GDM1 (cell line): ENCODE data around the gene ZFAND3.
"Not testable (repeated sequence)": the region's sequence is repeated elsewhere in the genome, so short reads cannot be mapped to it uniquely, and the experiment has no call there.

Source experiments
- DNase-seq: peaks from one replicate; lab custom pipeline; 2025; lab: John Stamatoyannopoulos, UW

Gene ZFAND3

DNA sequence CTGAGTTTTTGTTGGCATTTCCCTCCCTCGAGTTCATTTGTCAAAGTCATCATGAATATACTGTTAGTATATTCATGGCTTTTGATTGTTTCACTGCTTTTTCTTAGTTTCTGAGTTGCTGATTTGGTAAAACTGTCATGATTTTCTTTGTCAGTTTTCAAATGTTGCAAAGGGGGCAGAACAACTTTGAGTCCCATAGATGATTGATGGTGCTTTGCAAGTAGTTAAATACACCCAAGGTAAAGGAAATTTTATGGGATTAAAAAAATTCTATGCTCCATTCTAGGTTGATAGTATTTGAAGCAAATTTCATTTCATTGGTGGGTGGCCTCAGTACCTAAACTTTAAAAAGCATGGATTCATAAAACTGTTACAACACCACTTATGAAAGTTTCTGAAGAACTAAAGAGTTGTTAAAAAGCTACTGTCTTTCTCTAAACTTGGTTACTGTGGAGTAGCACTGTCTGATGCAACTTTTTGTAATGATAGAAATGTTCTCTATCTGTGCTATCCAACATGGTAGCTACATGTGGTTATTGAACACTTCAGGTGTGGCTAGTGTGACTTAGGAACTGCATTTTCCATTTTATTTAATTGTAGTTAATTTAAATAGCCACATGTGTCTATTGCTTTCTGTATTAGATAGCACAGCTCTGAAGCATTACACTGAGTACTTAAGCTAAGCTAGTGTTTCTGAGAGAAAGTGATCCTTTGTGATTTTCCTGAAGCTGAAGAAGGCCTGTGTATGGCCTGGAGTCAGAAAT is 153.6 kb downstream of the ZFAND3 start:
- DNase-seq, result no peak

DNA sequence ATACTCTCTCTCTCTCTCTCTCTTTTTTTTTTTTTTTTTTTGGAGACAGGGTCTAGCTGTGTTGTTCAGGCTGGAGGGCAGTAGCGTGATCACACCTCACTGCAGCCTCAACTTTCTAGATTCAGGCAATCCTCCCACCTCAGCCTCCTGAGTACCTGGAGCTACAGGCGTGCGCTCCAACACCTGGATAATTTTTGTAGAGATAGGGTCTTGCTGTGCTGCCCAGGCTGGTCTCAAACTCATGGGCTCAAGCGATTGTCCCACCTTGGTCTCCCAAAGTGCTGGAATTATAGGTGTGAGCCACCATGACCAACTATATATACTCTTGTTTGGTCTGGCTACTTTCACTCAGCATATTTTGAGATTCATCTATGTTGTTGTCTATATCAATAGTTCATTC is 154.9 kb downstream of the ZFAND3 start:
- DNase-seq, result no peak

DNA sequence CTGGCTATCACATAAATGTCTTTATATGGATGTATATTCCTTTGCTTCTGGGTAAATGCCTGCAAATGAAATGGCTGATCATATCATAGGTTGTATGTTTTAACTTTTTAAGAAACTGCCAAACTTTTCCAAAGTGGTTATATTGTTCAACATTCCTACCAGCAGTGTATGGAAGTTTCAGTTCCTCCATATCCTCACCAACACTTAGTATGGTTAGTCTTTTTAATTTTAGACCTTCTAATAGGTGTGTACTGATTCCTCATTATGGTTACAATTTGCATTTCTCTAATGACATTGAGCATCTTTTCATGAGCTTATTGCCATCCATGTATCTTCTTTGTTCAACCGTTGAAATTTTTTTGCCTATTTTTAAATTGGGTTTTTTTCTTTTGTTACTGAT is 155.4 kb downstream of the ZFAND3 start:
- no peak for DNase-seq

DNA sequence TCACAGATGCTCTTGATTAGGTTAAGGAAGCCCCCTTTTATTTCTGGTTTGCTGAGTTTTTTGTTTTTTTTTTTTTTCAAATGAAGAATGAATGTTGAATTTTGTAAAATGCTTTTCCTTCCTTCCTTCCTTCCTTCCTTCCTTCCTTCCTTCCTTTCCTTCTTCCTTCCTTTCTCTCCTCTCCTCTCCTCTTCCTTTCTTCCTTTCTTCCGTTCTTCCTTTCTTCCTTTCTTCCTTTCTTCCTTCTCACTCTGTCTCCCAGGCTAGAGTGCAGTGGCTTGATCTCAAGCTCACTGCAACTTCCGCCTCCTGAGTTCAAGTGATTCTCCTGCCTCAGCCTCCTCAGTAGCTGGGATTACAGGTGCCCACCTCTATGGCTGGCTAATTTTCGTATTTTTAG is 158.2 kb downstream of the ZFAND3 start:
- DNase-seq, result no peak

DNA sequence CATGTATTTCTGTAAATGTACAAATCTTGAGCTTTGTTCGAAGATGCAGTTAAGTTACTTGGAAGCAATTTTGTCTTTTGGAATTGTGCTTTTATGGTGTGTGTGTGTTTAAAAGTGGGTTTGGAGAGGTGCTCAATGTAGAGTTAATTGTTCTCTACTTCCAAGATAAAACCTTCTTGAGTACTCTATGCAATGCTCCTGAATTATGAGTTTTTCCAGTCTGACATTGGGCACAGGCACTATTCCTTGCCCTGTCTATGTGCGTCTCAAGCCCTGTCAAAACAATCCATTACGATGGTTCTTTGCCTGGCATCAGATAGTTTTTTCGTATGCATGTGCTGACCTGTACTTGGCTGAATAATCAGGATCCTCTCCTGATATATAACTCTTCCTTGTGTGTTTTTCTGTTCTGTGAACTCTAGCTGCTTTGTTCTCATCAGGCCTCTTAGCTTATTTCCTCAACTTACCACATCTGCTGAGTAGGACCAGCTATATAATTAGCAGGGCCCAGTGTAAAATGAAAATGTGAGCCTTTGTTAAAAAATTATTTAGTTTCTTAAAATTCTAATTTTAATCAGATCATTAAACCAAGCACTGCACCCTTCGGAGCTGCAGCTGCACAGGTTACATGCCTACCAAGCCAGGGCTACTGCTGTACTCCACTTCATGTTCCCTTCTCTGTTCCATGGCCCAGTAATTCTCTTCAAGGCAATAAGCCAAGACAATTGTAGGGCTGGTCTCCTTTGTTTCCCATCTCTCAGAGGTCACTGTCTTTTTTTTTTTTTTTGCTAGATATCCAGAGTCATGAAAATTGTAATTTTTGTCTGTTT is 160.1 kb downstream of the ZFAND3 start:
- no peak for DNase-seq

DNA sequence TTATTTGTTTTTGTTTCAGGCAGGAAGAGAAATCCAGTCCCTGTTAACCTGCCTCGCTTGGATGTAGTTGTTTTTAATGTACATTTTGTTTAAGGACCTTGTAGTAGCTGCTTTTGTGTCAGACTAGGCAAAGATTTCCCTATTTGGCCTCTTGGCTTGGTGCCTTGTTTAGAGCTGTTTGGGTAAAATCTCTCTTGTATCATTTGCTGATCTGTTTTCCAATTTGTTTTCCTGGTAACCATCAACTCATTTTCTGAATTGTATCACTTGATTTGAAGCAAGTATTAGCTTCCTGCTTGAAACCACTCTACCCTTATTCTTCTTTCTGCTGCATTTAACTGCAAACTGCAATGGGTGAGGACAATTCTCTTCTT is 160.7 kb downstream of the ZFAND3 start:
- DNase-seq, result no peak

DNA sequence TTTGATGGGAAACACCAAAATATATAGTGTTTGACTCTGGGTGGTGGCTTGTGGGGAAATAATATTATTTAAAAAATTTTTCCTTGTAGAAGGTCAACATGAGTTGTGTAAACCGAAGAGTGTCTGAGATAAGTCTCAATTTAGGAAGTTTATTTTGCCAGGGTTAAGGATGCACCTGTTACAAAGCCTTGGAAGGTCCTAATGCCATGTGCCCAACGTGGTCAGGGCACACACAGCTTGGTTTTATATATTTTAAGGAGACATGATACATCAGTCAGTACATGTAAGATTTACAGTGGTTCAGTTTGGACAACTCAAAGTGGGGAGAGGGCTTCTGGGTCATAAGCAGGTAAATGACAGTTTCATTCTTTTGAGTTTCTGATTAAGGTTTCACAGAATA is 162.1 kb downstream of the ZFAND3 start:
- DNase-seq, result no peak

DNA sequence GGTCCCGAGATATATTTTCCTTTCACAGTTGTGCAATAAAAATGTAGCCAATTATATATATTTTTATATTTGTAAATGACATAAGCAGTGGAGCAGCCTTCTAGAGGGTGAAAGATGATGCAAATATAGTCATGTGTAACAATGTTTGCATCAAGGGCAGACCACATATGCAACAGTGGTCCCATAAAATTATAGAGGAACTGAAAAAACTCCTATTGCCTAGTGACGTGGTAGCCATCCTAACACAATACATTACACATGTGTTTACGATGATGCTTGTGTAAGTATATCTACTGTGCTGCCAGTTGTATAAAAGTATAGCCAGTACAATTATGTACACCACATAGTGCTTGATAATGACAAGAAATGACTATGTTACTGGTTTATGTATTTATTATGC is 162.8 kb downstream of the ZFAND3 start:
- no peak for DNase-seq

DNA sequence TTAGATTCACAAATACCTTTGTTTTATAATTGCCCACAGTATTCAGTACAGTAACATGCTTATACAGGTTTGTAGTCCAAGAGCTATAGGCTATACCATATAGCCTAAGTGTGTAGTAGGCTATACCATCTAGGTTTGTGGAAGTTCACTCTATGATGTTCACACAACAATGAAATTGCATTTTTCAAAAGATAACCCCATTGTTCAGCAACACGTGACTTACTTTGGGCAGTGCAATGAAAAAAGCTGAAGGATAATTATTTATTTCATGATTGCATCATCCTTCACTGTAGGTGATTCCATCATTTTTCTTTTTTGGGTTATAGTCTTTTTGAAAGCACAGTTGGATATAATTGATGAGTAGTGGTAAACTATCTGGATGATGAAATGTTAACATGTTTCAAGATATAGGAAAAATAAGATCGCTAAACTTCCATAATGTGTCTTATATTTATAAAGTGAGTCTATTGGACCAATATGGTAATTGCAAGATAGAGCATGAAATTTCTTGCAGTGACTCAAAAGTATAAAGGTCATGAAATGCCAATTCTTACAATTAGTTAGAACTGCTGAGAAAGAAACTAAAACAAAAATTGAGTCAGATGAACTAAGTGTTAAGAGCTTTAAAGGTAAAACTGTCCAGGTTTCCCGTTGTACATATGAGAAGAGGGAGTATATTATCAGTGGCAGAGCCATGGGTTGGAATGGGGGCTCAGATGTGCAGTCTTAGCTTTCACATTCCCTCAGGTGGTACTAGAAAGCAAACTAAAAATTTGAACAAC is 164.4 kb downstream of the ZFAND3 start:
- no peak for DNase-seq

DNA sequence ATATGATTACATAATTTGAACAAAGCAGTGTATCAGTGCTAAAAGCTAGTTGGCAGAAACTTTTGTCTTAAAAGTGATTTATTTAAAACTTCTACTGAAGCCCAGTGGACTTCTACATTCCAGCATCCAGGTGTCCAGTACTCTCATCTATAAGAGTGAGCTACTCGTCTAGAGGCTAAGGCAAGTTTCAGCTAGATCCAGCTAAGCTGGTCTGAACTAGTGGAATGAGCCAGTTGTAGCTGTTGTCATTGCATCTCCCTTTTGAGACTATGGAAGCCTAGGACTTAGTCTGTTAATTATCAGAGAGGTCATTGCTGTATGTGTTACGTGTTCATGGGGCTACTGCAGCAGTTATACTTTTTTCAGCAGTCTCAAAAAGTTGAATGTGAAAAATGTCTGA is 165.1 kb downstream of the ZFAND3 start:
- DNase-seq, result no peak

DNA sequence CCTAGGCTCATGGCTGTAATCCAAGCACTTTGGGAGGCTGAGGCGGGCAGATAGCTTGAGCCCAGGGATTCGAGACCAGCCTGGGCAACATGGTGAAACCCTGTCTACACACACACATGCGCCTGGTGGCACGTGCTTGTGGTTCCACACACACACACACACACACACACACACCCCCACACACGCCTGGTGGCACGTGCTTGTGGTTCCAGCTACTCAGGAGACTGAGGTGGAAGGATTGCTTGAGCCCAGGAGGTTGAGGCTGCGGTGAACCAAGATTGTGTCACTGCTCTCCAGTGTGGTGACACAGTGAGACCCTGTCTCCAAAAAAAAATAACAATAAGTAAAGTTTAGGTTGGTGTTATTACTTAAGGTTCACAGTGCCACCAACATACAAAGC is 165.8 kb downstream of the ZFAND3 start:
- no peak for DNase-seq

DNA sequence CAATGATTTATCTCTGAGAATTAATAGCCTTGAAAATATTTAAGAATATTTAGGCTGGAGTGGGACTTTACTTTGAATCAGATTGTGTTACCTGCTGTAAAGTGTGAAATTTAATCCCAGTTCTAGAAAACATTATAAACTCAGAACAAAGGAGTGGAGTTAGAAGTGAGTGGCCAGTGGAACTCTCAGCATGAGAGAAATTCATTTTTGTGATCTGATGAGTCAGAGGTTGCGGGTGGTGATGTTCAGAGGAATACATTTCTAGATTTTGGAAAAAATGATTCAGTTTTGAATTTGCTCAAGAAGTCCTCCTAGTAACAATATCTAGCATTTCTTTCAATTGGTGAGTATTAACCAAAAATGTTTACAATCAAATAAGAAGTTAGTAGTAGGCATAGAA is 167.5 kb downstream of the ZFAND3 start:
- DNase-seq, result no peak

DNA sequence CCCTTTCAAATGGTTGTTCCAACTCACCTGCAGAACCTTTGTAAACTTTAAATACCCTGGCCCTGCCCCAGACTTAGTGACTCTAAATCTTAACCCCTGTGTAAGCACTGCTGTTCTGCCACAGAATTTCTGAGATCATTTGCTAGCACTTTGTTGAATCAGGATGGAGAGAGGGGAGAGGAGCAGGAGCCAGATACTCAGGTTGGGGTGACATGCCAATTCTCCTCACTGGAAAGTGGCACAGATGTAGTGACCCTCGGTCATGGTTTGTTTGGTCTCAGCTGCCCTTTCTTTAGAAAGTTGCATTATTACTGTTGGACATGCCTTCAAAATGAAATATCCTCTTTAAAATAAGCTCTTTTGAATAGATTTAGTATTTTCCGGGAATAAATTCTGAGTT is 168.0 kb downstream of the ZFAND3 start:
- no peak for DNase-seq

DNA sequence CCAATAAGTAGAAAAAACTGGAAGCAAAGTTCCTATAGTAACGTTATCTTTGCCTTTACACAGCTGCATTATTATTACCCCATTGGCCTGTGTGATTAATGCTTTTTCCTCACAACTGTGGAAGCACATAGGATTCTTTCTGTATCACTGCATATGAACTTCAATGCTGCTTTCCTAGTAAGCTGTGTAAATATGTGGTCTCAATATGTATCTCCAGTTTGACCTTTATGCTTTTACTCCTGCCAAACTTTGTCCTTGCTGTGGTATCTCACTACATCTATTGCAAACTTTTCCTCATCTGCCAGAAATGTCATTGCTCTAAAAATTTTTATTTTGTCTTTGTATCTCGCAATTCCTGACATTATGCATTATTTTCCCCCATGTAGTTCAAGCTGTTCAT is 168.6 kb downstream of the ZFAND3 start:
- no peak for DNase-seq

DNA sequence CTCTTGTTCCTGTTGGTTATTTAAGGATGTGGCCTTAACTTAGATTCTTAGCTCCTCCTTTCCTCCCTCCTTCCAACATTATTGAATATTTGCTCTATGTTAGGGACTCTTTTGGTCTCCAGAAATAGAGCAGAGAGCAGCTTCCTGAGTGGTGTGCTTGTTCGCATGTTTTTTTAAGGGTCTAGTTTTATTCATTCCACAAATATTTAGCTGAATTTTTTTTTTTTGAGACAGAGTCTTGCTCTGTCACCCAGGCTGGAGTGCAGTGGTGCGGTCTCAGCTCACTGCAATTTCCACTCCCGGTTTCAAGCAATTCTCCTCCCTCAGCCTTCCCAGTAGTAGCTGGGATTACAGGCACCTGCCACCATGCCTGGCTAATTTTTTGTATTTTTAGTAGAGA is 169.2 kb downstream of the ZFAND3 start:
- no peak for DNase-seq

DNA sequence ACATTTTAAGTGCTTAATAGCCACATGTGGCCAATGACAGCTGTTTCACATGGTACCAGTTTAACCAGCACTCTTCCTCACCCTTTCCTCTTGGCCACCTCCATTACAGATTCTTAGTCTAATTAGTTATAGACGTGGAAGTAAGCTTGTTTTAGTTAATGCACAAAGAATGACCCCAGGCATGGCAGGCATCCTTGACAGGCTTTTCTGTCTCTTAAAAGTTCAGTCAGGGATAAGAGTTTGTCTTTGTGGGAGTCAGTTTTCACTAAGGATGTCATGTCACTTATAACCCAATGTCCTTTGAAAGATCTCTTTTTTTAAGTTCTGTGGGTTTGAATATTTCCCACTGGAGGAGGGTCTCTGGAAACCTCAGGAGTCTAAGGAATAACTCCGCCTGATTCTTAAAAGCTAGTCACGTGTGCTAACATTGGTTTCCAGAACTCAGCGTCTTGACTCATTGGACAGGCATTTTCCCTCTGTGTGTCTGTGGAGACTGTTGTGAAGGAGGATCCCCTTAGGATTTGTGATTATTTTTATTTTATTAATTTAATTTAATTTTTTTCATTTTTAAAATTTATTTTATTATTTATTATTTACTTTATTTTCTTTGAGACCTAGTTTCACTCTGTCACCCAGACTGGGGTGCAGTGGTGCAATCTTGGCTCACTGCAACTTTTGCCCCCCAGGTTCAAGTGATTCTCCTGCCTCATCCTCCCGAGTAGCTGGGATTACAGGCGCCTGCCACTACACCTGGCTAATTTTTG is 171.4 kb downstream of the ZFAND3 start:
- no peak for DNase-seq

DNA sequence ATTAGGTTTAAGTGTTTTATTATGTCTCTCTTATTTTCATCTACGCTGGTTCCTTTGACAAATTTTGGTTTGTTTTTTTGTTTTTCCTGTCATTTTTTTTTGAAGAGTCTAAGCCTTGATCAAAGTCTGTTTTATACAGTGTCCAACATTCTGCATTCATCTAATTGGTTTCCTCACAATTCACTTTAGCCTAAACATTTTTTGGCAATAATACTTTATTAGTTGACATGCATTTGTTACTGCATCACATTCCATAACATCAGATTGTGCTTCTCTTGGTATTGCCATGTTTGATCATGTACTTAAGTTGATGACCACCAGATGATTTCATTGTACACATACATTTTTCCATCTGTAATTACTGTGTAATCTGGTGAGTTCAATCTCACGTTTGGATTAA is 173.2 kb downstream of the ZFAND3 start:
- no peak for DNase-seq

DNA sequence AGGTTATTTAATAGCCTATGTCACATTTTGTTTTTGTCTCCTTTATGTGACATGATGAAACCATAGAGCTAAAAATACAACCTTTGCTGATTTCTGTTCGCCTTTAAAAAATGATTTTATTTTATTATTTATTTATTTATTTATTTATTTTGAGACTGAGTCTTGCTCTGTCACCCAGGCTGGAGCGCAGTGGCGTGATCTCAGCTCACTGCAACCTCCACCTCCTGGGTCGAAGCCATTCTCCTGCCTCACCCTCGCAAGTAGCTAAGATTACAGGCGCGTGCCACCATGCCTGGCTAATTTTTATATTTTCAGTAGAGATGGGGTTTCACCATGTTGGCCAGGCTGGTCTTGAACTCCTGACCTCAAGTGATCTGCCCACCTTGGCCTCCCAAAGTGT is 173.7 kb downstream of the ZFAND3 start:
- DNase-seq, result not testable (repeated sequence)

DNA sequence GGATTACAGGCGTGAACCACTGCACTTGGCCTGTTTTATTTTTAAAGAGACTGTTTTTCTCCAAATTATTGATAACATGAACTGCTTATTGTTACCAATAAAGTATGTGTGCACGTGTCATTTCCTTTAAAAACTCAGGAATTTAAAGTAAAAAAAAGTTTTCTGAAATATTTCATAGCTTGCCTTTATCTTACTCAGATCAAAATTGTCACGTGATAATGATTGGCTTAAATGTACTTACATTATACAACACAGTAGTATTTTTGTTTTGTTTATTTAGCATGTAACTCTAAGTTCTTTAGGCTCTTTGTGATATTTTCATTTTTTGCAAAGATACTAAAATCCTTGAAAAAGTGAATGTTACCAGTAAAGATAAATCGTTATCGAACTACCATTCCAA is 174.1 kb downstream of the ZFAND3 start:
- DNase-seq, result no peak

DNA sequence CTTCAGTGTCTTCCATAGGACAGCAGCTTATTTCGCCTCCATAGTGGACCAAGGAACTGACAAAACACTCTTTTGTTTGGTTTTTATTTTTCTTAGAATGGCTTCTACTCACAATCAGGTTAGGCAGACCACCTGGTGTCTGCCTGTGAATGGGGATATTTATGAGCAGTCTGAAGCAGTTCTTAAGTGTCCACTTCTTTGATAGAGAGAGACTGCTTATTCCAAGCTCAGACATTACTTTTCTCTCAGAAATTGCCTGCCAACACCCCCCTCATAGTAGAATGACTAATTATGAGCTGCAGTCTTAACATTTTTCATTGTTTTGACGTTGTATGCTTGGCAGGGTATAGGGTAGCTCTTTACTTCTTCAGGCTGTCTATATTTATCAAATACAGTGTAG is 174.7 kb downstream of the ZFAND3 start:
- no peak for DNase-seq

DNA sequence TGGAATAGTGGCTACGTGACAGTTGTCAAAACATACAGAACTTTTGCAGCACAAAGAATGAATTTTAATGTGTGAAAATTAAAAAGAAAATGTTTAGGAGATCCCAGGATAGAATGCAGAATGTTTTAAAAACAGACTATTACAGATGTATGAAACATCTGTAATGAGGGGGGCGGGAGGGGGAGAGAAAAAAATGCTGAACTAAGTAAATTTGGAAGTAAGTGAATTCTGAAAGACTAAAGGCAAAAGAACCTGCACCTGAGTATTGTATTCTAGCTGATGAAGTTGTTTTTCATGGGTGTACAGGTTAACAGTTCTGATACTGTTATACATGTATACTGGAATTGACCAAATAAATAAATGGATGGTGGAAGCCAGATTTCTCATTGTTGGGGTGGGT is 178.8 kb downstream of the ZFAND3 start:
- no peak for DNase-seq

DNA sequence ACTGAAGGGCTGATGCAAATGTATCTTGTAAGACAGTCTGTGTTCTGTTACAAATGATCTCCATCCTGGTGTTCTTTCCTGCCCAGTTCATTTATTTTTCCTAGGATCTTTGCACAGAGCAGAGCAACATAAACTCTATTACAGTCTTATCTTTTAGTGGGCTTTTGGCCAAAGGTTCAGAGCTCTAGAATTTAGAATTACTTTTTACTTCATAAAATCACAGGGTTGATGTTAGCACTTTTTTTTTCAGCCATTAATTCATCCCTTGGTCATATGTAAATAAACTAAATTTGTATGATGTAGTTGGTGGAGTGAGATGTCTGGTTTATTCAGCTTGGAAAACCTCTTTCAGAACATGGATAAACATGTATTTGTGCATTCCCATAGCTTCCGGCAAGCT is 181.9 kb downstream of the ZFAND3 start:
- no peak for DNase-seq
